Measurements from ENCODE around the gene NUAK2.

GRCh38 chr1:205358579-205358978, 37.0 kb upstream of the NUAK2 start:
- no peak for TF ChIP-seq CTCF (conservative IDR thresholded peaks at IDR 0.05; ENCODE audit: low read depth, low read length)
- no peak for TF ChIP-seq EZH2 (IDR thresholded peaks at IDR 0.05; ENCODE audit: borderline replicate concordance, low read depth, low read length, poor library complexity, severe bottlenecking)

Measured in A673 (cell line).